Neural cell (in vitro differentiated cells): ENCODE results near the gene AMFR.

ENCODE experiments used
- EZH2 ChIP-seq: fragments of 200-600, 300-800 bp; shearing (Covaris generic), sonication (generic); IDR thresholded peaks from 2 replicates; pipeline ENCODE4 v1.6.1; 2014; ENCODE audit warnings: antibody characterized with exemption, low read length, borderline replicate concordance, mild to moderate bottlenecking; ENCODE audit not compliant: insufficient read depth, poor library complexity, severe bottlenecking
- POLR2AphosphoS5 ChIP-seq: IDR thresholded peaks from 2 replicates; pipeline ENCODE4 v1.6.1; 2012
- TAF1 ChIP-seq: IDR thresholded peaks from 2 replicates; pipeline ENCODE4 v1.6.1; 2012; ENCODE audit warnings: low read depth

DNA sequence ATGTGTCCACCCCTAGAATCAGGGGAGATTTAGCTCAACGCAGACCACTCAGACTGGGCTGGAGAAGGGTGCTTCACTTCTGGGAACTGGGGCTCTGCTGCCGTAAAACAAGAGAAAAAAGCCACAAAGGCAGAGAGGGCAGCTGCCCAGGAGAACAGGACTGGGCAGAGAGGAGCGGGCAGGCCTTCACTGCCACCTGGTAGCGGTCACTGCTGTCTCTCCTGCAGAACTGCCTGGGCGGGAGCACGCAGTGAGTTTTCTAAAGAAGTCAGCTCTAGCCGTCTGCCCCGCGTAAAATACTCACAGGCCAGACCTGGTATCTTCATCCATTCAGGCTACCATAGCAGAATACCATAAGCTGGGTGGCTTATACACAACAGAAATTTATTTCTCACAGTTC, 103.8 kb downstream of the AMFR start:
- no peak for TF ChIP-seq EZH2
- no peak for TF ChIP-seq TAF1
- no peak for TF ChIP-seq POLR2AphosphoS5
